Pancreas (tissue), 10 donors: ENCODE results near the gene LINC01488. TPM values are rescaled to one million over a fixed set of nuclear protein-coding genes. Genes with fewer than 3 reads are reported as not detected.

Experiments used
- ATAC-seq, 4 donors: fragments of 200-7000 bp; cut with Tn5 transposase; one replicate each; pipeline versions ENCODE4 v1.8.0 to v1.9.1; 2020; ENCODE audit warnings: mild to moderate bottlenecking in 4 of 4, moderate library complexity in 4 of 4
- DNase-seq, 6 donors: peaks; one replicate each; pipeline ENCODE4 v3.0.0-alpha.2; 2020
- FAIRE-seq: peaks from 2 replicates; lab custom pipeline; 2012; peaks lifted over from hg19 to GRCh38; lab: Jason Lieb, UNC
- H3K27ac ChIP-seq, 4 donors: fragments of 200-600 bp; sonication (generic); 1 replicate in 3 of 4; 2 replicates in 1 of 4; pipeline versions ENCODE4 v1.5.0 to v1.8.0; 2020
- H3K27me3 ChIP-seq, 4 donors: fragments of 200-600 bp; one replicate each; pipeline ENCODE4 v1.8.0; 2021
- H3K36me3 ChIP-seq, 3 donors: fragments of 200-600 bp; sonication (generic) in 1 of 3; one replicate each; pipeline versions ENCODE4 v1.5.0 to v1.8.0; 2020 to 2021
- H3K4me1 ChIP-seq, 3 donors: fragments of 200-600 bp; one replicate each; pipeline ENCODE4 v1.8.0; 2021
- H3K4me3 ChIP-seq, 4 donors: fragments of 200-600 bp; sonication (generic) in 2 of 4; one replicate each; pipeline versions ENCODE4 v1.5.0 to v1.8.0; 2020 to 2021
- H3K9me3 ChIP-seq, 4 donors: fragments of 200-600 bp; one replicate each; pipeline ENCODE4 v1.8.0; 2021
- WGBS, 2 donors: extraction: QIAGEN DNeasy Blood & Tissue Kit; methylation state at CpG; one replicate each; pipeline ENCODE4 v1.1.7; 2013; 5-methylcytosine and 5-hydroxymethylcytosine counted together
- intact Hi-C, 3 donors: fragments of 100-400 bp; cut with DNase I; formaldehyde crosslinking; loops; one replicate each; pipeline versions ENCODE4 v1.11.1 to v1.14.2; 2022
- polyA plus RNA-seq, 2 donors: library from polyadenylated mRNA; stranded (reverse); fragments of 200-250 nt; gene quantifications; one replicate each; pipeline ENCODE4 v1.2.3, GENCODE V29; 2013
- total RNA-seq, 6 donors: library from RNA; stranded (reverse); fragmentation: NEBNext Ultra II Directional in 4 of 6; extraction: Animal tissue kit (Norgen Biotek cat#: 25700) in 4 of 6; gene quantifications; one replicate each; pipeline versions ENCODE4 v1.2.1 to v1.2.4, GENCODE V29; 2021 to 2023
- TF ChIP-seq, protein P1 (sequence below), 4 donors: fragments of 200-600 bp; sonication (generic) in 3 of 4; IDR thresholded peaks; one replicate each; pipeline versions ENCODE4 v1.5.0 to v1.8.0; 2021; ENCODE audit warnings: antibody characterized with exemption in 4 of 4
- donor health status: healthy with polysubstance abuse.
- donor health status: DM: no; HTN: no; CAD: no; lungs with moderate emphysema.
- donor health status: DM: no; HTN: no; CAD: no.
- donor health status: control.
- donor health status: control.
- donor health status: Bipolar disorder and iron deficiency.
- donor health status: DM: yes; HTN: yes; CAD: no.
- donor health status: DM: no; HTN: no; CAD: no.
- donor health status: DM: no; HTN: no; CAD: no.
- donor health status: DM: yes; HTN: yes; CAD: no.

LINC01488 gene
- total and polyA plus RNA-seq, 8 donors: not detected

DNA sequence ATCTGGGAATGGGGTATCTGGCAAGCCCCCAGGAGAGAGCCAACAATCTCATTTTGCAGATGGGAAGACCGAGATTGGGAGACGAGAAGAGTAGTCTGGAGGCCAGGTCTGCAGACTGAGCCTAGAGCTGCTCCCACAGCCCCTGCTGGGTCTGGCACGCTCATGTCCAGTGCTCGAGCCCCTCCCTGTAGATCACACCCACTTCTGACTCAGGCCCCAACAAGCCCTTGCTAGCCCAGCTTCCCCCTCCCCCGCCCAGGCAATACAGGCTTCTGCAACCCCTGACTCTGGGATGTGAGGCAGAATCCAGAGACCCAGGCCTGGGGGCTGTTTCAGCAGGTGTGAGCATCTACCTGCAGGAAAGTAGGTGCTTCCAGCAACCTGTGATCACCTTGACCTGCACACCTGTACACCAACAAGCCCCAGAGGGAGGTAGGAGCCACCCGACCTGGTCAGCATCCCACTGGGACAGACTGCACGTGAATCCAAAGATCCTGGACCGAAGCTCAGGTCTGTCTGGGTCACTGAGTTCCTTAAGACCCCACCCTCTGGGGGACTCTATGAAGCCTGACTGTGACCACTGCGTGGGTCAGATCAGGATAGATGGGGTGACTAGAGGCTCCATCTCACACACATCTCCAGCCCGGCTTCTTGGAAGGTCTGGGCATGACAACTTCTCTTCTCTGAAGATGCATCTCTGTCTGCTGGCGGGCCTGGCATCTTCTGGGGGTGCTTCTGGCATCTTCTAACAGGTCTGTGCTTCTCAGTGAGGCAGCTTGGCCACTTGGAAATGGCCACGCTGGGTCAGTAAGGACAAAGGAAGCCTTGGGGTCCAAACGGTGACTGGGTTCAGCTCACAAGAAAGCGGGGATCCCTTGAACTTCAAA, 29.3 kb downstream of the LINC01488 start:
- Histone ChIP-seq H3K4me3 (no peak overlapping the region), H3K36me3 (no peaks in the 10 kb centered on the region), H3K27me3 (no peaks in the 10 kb centered on the region), H3K4me1 (no peaks in the 10 kb centered on the region), H3K9me3 (no peaks in the 10 kb centered on the region), H3K27ac (no peak overlapping the region)
- intact Hi-C loops: no loop called here
- TF ChIP-seq, protein P1, sequence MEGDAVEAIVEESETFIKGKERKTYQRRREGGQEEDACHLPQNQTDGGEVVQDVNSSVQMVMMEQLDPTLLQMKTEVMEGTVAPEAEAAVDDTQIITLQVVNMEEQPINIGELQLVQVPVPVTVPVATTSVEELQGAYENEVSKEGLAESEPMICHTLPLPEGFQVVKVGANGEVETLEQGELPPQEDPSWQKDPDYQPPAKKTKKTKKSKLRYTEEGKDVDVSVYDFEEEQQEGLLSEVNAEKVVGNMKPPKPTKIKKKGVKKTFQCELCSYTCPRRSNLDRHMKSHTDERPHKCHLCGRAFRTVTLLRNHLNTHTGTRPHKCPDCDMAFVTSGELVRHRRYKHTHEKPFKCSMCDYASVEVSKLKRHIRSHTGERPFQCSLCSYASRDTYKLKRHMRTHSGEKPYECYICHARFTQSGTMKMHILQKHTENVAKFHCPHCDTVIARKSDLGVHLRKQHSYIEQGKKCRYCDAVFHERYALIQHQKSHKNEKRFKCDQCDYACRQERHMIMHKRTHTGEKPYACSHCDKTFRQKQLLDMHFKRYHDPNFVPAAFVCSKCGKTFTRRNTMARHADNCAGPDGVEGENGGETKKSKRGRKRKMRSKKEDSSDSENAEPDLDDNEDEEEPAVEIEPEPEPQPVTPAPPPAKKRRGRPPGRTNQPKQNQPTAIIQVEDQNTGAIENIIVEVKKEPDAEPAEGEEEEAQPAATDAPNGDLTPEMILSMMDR (IDR thresholded peaks at IDR 0.05): no peak
- WGBS, 2 donors: 68 to 81% methylated on average over 14 of the region's 14 CpGs
- ATAC-seq (no peak), DNase-seq (peak in 3 of 6 donors; percentile 10 to 30 (median 16)), FAIRE-seq (no peak)

GRCh38 chr11:69511358-69512055, 30.0 kb downstream of the LINC01488 start:
- WGBS, 2 donors: 68 to 78% methylated on average over 21 of the region's 21 CpGs
- no peaks in the 10 kb centered on the region for H3K27me3 ChIP-seq
- H3K36me3 ChIP-seq: no peaks in the 10 kb centered on the region
- FAIRE-seq (no peak), DNase-seq (peak in 1 of 6 donors; percentile 30), ATAC-seq (peak in 1 of 4 donors; percentile 12)
- H3K27ac ChIP-seq: no peak overlapping the region
- no peaks in the 10 kb centered on the region for H3K9me3 ChIP-seq
- intact Hi-C loops: no loop called here
- no peaks in the 10 kb centered on the region for H3K4me1 ChIP-seq
- no peak overlapping the region for H3K4me3 ChIP-seq
- TF ChIP-seq, protein P1 (IDR thresholded peaks at IDR 0.05): no peak

DNA sequence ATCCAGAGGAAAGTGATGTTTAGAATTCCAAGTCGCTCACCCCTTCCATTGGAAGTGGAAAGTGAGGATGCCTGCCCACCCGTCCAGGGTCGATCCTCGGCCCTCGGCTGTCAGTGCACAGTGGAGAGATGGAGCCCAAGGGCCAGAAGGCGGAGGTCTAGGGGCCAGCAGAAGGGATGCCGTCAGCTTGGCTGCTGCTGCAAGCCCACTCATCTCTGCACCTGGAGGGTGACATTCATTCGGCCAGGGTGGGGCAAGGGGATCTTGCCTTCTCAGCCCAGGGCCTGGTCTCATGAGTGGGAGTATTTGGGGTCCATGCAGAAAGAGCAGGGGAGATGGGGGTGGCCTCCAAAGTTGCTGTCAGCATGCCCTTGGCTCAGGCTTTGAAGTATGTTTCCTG, 30.7 kb downstream of the LINC01488 start:
- Histone ChIP-seq H3K4me1 (no peaks in the 10 kb centered on the region), H3K9me3 (no peaks in the 10 kb centered on the region), H3K27ac (no peak overlapping the region), H3K4me3 (no peak overlapping the region), H3K36me3 (no peaks in the 10 kb centered on the region), H3K27me3 (no peaks in the 10 kb centered on the region)
- TF ChIP-seq, protein P1 (IDR thresholded peaks at IDR 0.05): no peak
- ATAC-seq (no peak), FAIRE-seq (no peak), DNase-seq (peak in 2 of 6 donors; percentile 15 to 25)
- intact Hi-C loops: no loop called here
- 77 to 90% methylated on average over 8 of the region's 8 CpGs for WGBS, 2 donors

GRCh38 chr11:69512790-69513189, 31.3 kb downstream of the LINC01488 start:
- Histone ChIP-seq H3K4me1 (no peaks in the 10 kb centered on the region), H3K9me3 (no peaks in the 10 kb centered on the region), H3K27me3 (no peaks in the 10 kb centered on the region), H3K27ac (no peak overlapping the region), H3K36me3 (no peaks in the 10 kb centered on the region), H3K4me3 (no peak overlapping the region)
- DNase-seq: peak in 3 of 6 donors; percentile 8 to 36 (median 15)
- no peak for ATAC-seq
- TF ChIP-seq, protein P1 (IDR thresholded peaks at IDR 0.05): no peak
- no peak for FAIRE-seq
- WGBS, 2 donors: 75 to 84% methylated on average over 16 of the region's 16 CpGs
- intact Hi-C loops: no loop called here
